Fibroblast of lung (primary cell): ENCODE results near the gene SLC38A8. TPM values are rescaled to one million over a fixed set of nuclear protein-coding genes. Genes with fewer than 3 reads are reported as not detected.

Source experiments
- DNase-seq, 2 donors: peaks; one replicate each; pipeline versions ENCODE4 v3.0.0 to v3.0.0-alpha.2; 2010; ENCODE audit warnings: low read depth in 2 of 2
- H2AFZ ChIP-seq: 2 replicates; pipeline ENCODE4 v1.5.1; 2012; ENCODE audit warnings: low read length, control low read depth, inconsistent platforms
- H3K27ac ChIP-seq: 2 replicates; pipeline ENCODE4 v1.5.1; 2011; ENCODE audit warnings: low read length, control low read depth; ENCODE audit not compliant: insufficient read depth
- H3K27me3 ChIP-seq: 2 replicates; pipeline ENCODE4 v1.5.1; 2011; ENCODE audit warnings: mild to moderate bottlenecking, low read length; ENCODE audit not compliant: control insufficient read depth, insufficient read depth
- H3K36me3 ChIP-seq: 2 replicates; pipeline ENCODE4 v1.5.1; 2011; ENCODE audit warnings: low read length; ENCODE audit not compliant: control insufficient read depth, insufficient read depth
- H3K4me1 ChIP-seq: 2 replicates; pipeline ENCODE4 v1.5.1; 2011; ENCODE audit warnings: low read length; ENCODE audit not compliant: control insufficient read depth, insufficient read depth; ENCODE audit errors: extremely low read depth
- H3K4me2 ChIP-seq: 2 replicates; pipeline ENCODE4 v1.5.1; 2011; ENCODE audit warnings: low read length, control low read depth; ENCODE audit not compliant: insufficient read depth; ENCODE audit errors: extremely low read depth
- H3K4me3 ChIP-seq, 4 experiments: fragments of 200-600 bp in 1 of 4; sonication (generic) in 1 of 4; replicated peaks in 1 of 4; 2 replicates each; pipeline ENCODE4 v1.5.1; 2011 to 2016; ENCODE audit warnings: low read length in 4 of 4, low read depth in 3 of 4, mild to moderate bottlenecking in 3 of 4, control low read depth in 2 of 4, inconsistent platforms in 1 of 4, mixed read lengths in 1 of 4; ENCODE audit not compliant: insufficient read depth in 1 of 4; ENCODE audit errors: control extremely low read depth in 1 of 4
- H3K79me2 ChIP-seq: 2 replicates; pipeline ENCODE4 v1.5.1; 2012; ENCODE audit warnings: mild to moderate bottlenecking, low read length, inconsistent platforms; ENCODE audit not compliant: control insufficient read depth, insufficient read depth
- H3K9ac ChIP-seq: 2 replicates; pipeline ENCODE4 v1.5.1; 2011; ENCODE audit warnings: mild to moderate bottlenecking, low read length, control low read depth; ENCODE audit not compliant: insufficient read depth
- H3K9me3 ChIP-seq: 2 replicates; pipeline ENCODE4 v1.5.1; 2012; ENCODE audit warnings: low read depth, low read length; ENCODE audit not compliant: control insufficient read depth, insufficient read depth
- H4K20me1 ChIP-seq: 2 replicates; pipeline ENCODE4 v1.5.1; 2011; ENCODE audit warnings: low read length; ENCODE audit not compliant: control insufficient read depth, insufficient read depth; ENCODE audit errors: extremely low read depth
- CTCF ChIP-seq, 2 donors: IDR thresholded peaks in 1 of 2; conservative IDR thresholded peaks in 1 of 2; 1 replicate in 1 of 2; 2 replicates in 1 of 2; pipeline ENCODE4 v1.5.1; 2011 to 2012; ENCODE audit warnings: low read length in 2 of 2, control low read depth in 1 of 2, inconsistent platforms in 1 of 2, low read depth in 1 of 2, mild to moderate bottlenecking in 1 of 2
- EZH2 ChIP-seq: IDR thresholded peaks from 2 replicates; pipeline ENCODE4 v1.5.1; 2012; ENCODE audit warnings: low read length, control low read depth, mild to moderate bottlenecking; ENCODE audit errors: missing control alignments
- polyA plus RNA-seq, 2 donors: library from polyadenylated mRNA; depleted of rRNA in 1 of 2; stranded (reverse) in 1 of 2; unstranded in 1 of 2; fragments of >200 nt; gene quantifications; 2 replicates each; pipeline ENCODE4 v1.2.1, GENCODE V29; 2011 to 2012; ENCODE audit warnings: missing spikeins in 1 of 2
- total RNA-seq: library from RNA; depleted of rRNA; stranded (reverse); fragments of >200 nt; gene quantifications from 2 replicates; pipeline ENCODE4 v1.2.1, GENCODE V29; 2014

SLC38A8 gene
- total and polyA plus RNA-seq, 2 donors (not counting 1 experiment from before 2014, with no cell fraction given), result not detected

- Histone ChIP-seq H3K4me3 (no peak overlapping the region), H3K4me2 (no peak overlapping the region), H2AFZ (no peak overlapping the region), H3K4me1 (no peaks in the 10 kb centered on the region), H3K9ac (no peak overlapping the region), H3K27me3 (peaks cover 26% of the 10 kb centered on the region), H3K79me2 (no peaks in the 10 kb centered on the region), H3K9me3 (no peaks in the 10 kb centered on the region), H3K27ac (no peak overlapping the region), H3K36me3 (no peaks in the 10 kb centered on the region), H4K20me1 (no peaks in the 10 kb centered on the region)
- TF ChIP-seq CTCF (conservative IDR thresholded peaks at IDR 0.05 in 1 of 2, IDR thresholded peaks at IDR 0.05 in 1 of 2; ENCODE audit: low read depth in 1 of 2, low read length in 2 of 2), result no peak
- TF ChIP-seq EZH2, result no peak
- DNase-seq, result no peak
Observed at GRCh38 chr16:84043486-84044117, 1.0 kb upstream of the SLC38A8 start.

GRCh38 chr16:84042879-84043485 lies 387 bp upstream of the SLC38A8 start:
- no peaks in the 10 kb centered on the region for H3K4me1 ChIP-seq
- H4K20me1 ChIP-seq, result no peaks in the 10 kb centered on the region
- no peaks in the 10 kb centered on the region for H3K9me3 ChIP-seq
- TF ChIP-seq EZH2, result no peak
- no peak for TF ChIP-seq CTCF (conservative IDR thresholded peaks at IDR 0.05 in 1 of 2, IDR thresholded peaks at IDR 0.05 in 1 of 2; ENCODE audit: low read depth in 1 of 2, low read length in 2 of 2)
- DNase-seq, result no peak
- H3K79me2 ChIP-seq, result no peaks in the 10 kb centered on the region
- H3K9ac ChIP-seq, result no peak overlapping the region
- H3K27ac ChIP-seq, result no peak overlapping the region
- no peak overlapping the region for H3K4me3 ChIP-seq
- H3K27me3 ChIP-seq, result peaks cover 26% of the 10 kb centered on the region
- no peaks in the 10 kb centered on the region for H3K36me3 ChIP-seq
- no peak overlapping the region for H2AFZ ChIP-seq
- no peak overlapping the region for H3K4me2 ChIP-seq

GRCh38 chr16:84041881-84042280 lies 714 bp downstream of the SLC38A8 start:
- Histone ChIP-seq H3K27ac (no peak overlapping the region), H3K79me2 (no peaks in the 10 kb centered on the region), H3K27me3 (peaks cover 26% of the 10 kb centered on the region), H3K4me1 (no peaks in the 10 kb centered on the region), H4K20me1 (no peaks in the 10 kb centered on the region), H3K36me3 (no peaks in the 10 kb centered on the region), H3K9me3 (no peaks in the 10 kb centered on the region), H3K9ac (no peak overlapping the region), H3K4me2 (no peak overlapping the region), H2AFZ (no peak overlapping the region), H3K4me3 (no peak overlapping the region)
- TF ChIP-seq CTCF (conservative IDR thresholded peaks at IDR 0.05 in 1 of 2, IDR thresholded peaks at IDR 0.05 in 1 of 2; ENCODE audit: low read depth in 1 of 2, low read length in 2 of 2) (no peak), EZH2 (no peak)
- no peak for DNase-seq
